ENCODE data around the gene TMEM184B. TPM values are rescaled to one million over a fixed set of nuclear protein-coding genes. Genes with fewer than 3 reads are reported as not detected.

The TMEM184B gene
- total and polyA plus RNA-seq, 10 of the 15 experiments (the other 5 are each of a cell fraction or from before 2014, with no cell fraction given), result 0.56 to 22.4 (median 7.9) TPM

DNA sequence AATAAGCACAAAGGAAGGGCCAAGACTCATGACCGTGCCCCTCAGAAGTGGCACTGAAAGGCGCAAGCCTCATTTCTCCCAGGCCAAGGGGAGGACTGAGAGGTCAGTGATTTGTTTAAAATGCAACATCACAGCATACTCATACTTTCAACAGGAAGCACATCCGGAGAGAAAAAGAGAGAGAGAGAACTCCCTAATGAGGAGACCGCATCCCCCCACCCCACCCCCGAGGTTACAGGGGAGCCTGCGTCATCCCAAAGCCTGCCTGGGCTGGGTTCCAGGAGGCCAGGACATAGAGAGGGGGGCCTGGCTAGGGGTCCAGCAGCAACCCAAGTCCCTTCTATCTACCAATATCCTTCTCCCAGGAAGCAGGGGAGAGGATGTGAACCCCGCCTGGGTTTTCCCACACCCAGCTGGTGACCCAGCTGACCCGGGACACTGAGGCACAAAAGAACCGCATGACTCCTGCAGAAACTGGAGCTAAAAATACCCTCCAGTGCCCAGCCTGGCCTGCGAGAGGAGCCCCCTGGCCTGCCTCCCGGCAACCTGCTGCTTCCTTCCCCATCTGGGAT, 40.7 kb upstream of the TMEM184B start:
- CTCF ChIA-PET, result interaction anchor here (2.2 kb wide), 1 partner anchor 53 kb away, joined by 10 read pairs; no protein-coding TSS in a partner anchor
- TF ChIP-seq DPF2 (IDR thresholded peaks at IDR 0.05) (0 out of 2 replicates have a peak, but pooled peaks have one; percentile 34), CREM (IDR thresholded peaks at IDR 0.05; ENCODE audit: low read depth) (0 out of 2 replicates have a peak, but pooled peaks have one; percentile 12), IKZF2 (IDR thresholded peaks at IDR 0.05) (peak; percentile 62 to 65), ATF7 (IDR thresholded peaks at IDR 0.05; ENCODE audit: low read depth) (no peak), RUNX3 (IDR thresholded peaks at IDR 0.05; ENCODE audit: low read length) (peak; percentile 72), NR2F1 (conservative IDR thresholded peaks at IDR 0.05) (peak; percentile 73), MXI1 (IDR thresholded peaks at IDR 0.05; ENCODE audit: low read depth, low read length) (no peak), EGR1 (IDR thresholded peaks at IDR 0.05; ENCODE audit: borderline replicate concordance in 1 of 2, low read depth in 2 of 2, low read length in 2 of 2) (0 out of 3 replicates have a peak, but pooled peaks of 1 of the 2 experiments have one; percentile 26), MTA2 (IDR thresholded peaks at IDR 0.05; ENCODE audit: low read depth) (peak; percentile 60; the same call in 1 of the 2 replicates), BHLHE40 (IDR thresholded peaks at IDR 0.05; ENCODE audit: borderline replicate concordance in 1 of 2, low read depth in 2 of 2, low read length in 1 of 2) (0 out of 4 replicates have a peak, but pooled peaks of 1 of the 2 experiments have one; percentile 14), EED (IDR thresholded peaks at IDR 0.05; ENCODE audit: low read depth) (peak; percentile 61; the same call in 1 of the 2 replicates)
- TF ChIP-seq, protein P1, sequence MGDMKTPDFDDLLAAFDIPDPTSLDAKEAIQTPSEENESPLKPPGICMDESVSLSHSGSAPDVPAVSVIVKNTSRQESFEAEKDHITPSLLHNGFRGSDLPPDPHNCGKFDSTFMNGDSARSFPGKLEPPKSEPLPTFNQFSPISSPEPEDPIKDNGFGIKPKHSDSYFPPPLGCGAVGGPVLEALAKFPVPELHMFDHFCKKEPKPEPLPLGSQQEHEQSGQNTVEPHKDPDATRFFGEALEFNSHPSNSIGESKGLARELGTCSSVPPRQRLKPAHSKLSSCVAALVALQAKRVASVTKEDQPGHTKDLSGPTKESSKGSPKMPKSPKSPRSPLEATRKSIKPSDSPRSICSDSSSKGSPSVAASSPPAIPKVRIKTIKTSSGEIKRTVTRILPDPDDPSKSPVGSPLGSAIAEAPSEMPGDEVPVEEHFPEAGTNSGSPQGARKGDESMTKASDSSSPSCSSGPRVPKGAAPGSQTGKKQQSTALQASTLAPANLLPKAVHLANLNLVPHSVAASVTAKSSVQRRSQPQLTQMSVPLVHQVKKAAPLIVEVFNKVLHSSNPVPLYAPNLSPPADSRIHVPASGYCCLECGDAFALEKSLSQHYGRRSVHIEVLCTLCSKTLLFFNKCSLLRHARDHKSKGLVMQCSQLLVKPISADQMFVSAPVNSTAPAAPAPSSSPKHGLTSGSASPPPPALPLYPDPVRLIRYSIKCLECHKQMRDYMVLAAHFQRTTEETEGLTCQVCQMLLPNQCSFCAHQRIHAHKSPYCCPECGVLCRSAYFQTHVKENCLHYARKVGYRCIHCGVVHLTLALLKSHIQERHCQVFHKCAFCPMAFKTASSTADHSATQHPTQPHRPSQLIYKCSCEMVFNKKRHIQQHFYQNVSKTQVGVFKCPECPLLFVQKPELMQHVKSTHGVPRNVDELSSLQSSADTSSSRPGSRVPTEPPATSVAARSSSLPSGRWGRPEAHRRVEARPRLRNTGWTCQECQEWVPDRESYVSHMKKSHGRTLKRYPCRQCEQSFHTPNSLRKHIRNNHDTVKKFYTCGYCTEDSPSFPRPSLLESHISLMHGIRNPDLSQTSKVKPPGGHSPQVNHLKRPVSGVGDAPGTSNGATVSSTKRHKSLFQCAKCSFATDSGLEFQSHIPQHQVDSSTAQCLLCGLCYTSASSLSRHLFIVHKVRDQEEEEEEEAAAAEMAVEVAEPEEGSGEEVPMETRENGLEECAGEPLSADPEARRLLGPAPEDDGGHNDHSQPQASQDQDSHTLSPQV (IDR thresholded peaks at IDR 0.05), result no peak
- TF ChIP-seq, protein P2, sequence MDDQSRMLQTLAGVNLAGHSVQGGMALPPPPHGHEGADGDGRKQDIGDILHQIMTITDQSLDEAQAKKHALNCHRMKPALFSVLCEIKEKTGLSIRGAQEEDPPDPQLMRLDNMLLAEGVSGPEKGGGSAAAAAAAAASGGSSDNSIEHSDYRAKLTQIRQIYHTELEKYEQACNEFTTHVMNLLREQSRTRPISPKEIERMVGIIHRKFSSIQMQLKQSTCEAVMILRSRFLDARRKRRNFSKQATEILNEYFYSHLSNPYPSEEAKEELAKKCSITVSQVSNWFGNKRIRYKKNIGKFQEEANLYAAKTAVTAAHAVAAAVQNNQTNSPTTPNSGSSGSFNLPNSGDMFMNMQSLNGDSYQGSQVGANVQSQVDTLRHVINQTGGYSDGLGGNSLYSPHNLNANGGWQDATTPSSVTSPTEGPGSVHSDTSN (IDR thresholded peaks at IDR 0.05; ENCODE audit: insufficient replicate concordance, low read depth, low read length), result no peak
- TF ChIP-seq, protein P3, sequence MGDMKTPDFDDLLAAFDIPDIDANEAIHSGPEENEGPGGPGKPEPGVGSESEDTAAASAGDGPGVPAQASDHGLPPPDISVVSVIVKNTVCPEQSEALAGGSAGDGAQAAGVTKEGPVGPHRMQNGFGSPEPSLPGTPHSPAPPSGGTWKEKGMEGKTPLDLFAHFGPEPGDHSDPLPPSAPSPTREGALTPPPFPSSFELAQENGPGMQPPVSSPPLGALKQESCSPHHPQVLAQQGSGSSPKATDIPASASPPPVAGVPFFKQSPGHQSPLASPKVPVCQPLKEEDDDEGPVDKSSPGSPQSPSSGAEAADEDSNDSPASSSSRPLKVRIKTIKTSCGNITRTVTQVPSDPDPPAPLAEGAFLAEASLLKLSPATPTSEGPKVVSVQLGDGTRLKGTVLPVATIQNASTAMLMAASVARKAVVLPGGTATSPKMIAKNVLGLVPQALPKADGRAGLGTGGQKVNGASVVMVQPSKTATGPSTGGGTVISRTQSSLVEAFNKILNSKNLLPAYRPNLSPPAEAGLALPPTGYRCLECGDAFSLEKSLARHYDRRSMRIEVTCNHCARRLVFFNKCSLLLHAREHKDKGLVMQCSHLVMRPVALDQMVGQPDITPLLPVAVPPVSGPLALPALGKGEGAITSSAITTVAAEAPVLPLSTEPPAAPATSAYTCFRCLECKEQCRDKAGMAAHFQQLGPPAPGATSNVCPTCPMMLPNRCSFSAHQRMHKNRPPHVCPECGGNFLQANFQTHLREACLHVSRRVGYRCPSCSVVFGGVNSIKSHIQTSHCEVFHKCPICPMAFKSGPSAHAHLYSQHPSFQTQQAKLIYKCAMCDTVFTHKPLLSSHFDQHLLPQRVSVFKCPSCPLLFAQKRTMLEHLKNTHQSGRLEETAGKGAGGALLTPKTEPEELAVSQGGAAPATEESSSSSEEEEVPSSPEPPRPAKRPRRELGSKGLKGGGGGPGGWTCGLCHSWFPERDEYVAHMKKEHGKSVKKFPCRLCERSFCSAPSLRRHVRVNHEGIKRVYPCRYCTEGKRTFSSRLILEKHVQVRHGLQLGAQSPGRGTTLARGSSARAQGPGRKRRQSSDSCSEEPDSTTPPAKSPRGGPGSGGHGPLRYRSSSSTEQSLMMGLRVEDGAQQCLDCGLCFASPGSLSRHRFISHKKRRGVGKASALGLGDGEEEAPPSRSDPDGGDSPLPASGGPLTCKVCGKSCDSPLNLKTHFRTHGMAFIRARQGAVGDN (IDR thresholded peaks at IDR 0.05), result no peak

More for the DNA sequence above, 40.7 kb upstream of the TMEM184B start:
- H3K9ac ChIP-seq (ENCODE audit: control insufficient read depth, insufficient read depth, low read length), result peak overlapping the region; percentile 89
- H3K4me3 ChIP-seq, result peak overlapping the region; percentile 82
- RAD21 ChIA-PET (ENCODE audit: unreplicated experiment), result interaction anchor here (1.0 to 2.1 kb wide), 2 partner anchors 8 to 53 kb away, joined by 3 to 10 read pairs; no protein-coding TSS in a partner anchor
- no peaks in the 10 kb centered on the region for H3K9me3 ChIP-seq (replicated peaks; ENCODE audit: control insufficient read depth, insufficient read depth, low read length)
- 39% methylated on average over 11 of the region's 11 CpGs for WGBS (ENCODE audit: insufficient coverage, insufficient replicate concordance, low lambda C conversion rate, missing lambda C conversion rate)
- H4K20me1 ChIP-seq (ENCODE audit: control insufficient read depth, insufficient read depth), result no peaks in the 10 kb centered on the region
- no peak overlapping the region for H2AFZ ChIP-seq (ENCODE audit: control insufficient read depth, low read depth, low read length)
- peaks cover 9 to 20% of the 10 kb centered on the region in 2 experiments; a peak in 3 of 4 replicates for H3K36me3 ChIP-seq (ENCODE audit: control insufficient read depth in 2 of 2, insufficient read depth in 2 of 2, low read length in 1 of 2)
- in situ Hi-C loops (cut with MboI), result no loop called here
- peak overlapping the region; percentile 97 for H3K4me2 ChIP-seq (ENCODE audit: control insufficient read depth, insufficient read depth)
- H3K4me1 ChIP-seq (ENCODE audit: control insufficient read depth, insufficient read depth, low read length), result peaks cover 55% of the 10 kb centered on the region
- intact Hi-C loops (cut with micrococcal nuclease; ENCODE audit: unreplicated experiment), result loop anchor here (5.0 kb wide), 1 partner anchor 51 kb away; no protein-coding TSS in a partner anchor
- SMC1A ChIA-PET (ENCODE audit: uncharacterized antibody, unreplicated experiment), result interaction anchor here (1.0 to 3.3 kb wide), 3 partner anchors 8 to 223 kb away, joined by 3 to 18 read pairs (median 4); no protein-coding TSS in a partner anchor
- H3K27ac ChIP-seq (ENCODE audit: control insufficient read depth, insufficient read depth), result peak overlapping the region; percentile 85
- DNase-seq (ENCODE audit: low read depth, low spot score) (peak; percentile 35), FAIRE-seq (no peak), ATAC-seq (peak; percentile 5)
- H3K27me3 ChIP-seq (replicated peaks in 1 of 2; ENCODE audit: control insufficient read depth in 2 of 2, insufficient read depth in 2 of 2, low read length in 1 of 2), result no peaks in the 10 kb centered on the region
- POLR2A ChIA-PET, result interaction anchor here (0.8 to 1.4 kb wide), 4 partner anchors 8 to 132 kb away, joined by 3 to 5 read pairs (median 4); partner anchors contain the start of gene PLA2G6
- H3K79me2 ChIP-seq (ENCODE audit: control insufficient read depth, insufficient read depth, low read length), result peaks cover 81% of the 10 kb centered on the region
- BruUV-seq (replicated peaks), result no TSS peak

All from GM12878 (cell line).